A673 (cell line): Measurements from ENCODE around the gene NLRP1. TPM values are rescaled to one million over a fixed set of nuclear protein-coding genes. Genes with fewer than 3 reads are reported as not detected.

Source experiments
- BruUV-seq: library from RNA; stranded (reverse); fragments of 400-500 nt; replicated peaks from 2 replicates; lab custom pipeline; 2021; lab: Mats Ljungman, UMichigan
- CTCF ChIA-PET: fragments of 300-600 bp; sonication (Branson Sonifier 250); formaldehyde crosslinking; loops from one replicate; lab custom pipeline; 2022; ENCODE audit warnings: antibody characterized with exemption; lab: Charles Lee
- POLR2A ChIA-PET: fragments of 300-600 bp; sonication (Branson Sonifier 250); formaldehyde crosslinking; loops from one replicate; lab custom pipeline; 2022; ENCODE audit warnings: antibody characterized with exemption; ENCODE audit not compliant: low non-redundant PET; lab: Charles Lee
- DNase-seq: peaks from one replicate; pipeline ENCODE4 v3.0.0-alpha.2; 2015; ENCODE audit warnings: low spot score
- H3K27ac ChIP-seq: fragments of 200-600 bp; sonication (generic); 2 replicates; pipeline ENCODE4 v1.5.1; 2016; ENCODE audit warnings: mixed run types, low read depth, mild to moderate bottlenecking, mixed read lengths, antibody characterized with exemption, low read length; ENCODE audit not compliant: poor library complexity, severe bottlenecking
- H3K27me3 ChIP-seq: fragments of 200-600 bp; sonication (generic); replicated peaks from 2 replicates; pipeline ENCODE4 v1.6.1; 2017; ENCODE audit warnings: mixed run types, low read depth, mild to moderate bottlenecking, mixed read lengths, antibody characterized with exemption, low read length; ENCODE audit not compliant: insufficient read depth, poor library complexity
- H3K36me3 ChIP-seq: fragments of 200-600 bp; sonication (generic); 2 replicates; pipeline ENCODE4 v1.6.1; 2016; ENCODE audit warnings: mixed run types, mild to moderate bottlenecking, mixed read lengths, antibody characterized with exemption, low read length; ENCODE audit not compliant: insufficient read depth, poor library complexity, severe bottlenecking
- H3K4me1 ChIP-seq: fragments of 200-600 bp; sonication (generic); 2 replicates; pipeline ENCODE4 v1.6.1; 2017; ENCODE audit warnings: mixed run types, mild to moderate bottlenecking, mixed read lengths, antibody characterized with exemption, low read length; ENCODE audit not compliant: insufficient read depth, poor library complexity, severe bottlenecking
- H3K4me3 ChIP-seq: fragments of 200-600 bp; sonication (generic); 2 replicates; pipeline ENCODE4 v1.5.1; 2016; ENCODE audit warnings: low read depth, mixed run types, mild to moderate bottlenecking, mixed read lengths, low read length; ENCODE audit not compliant: poor library complexity, severe bottlenecking
- H3K9me3 ChIP-seq: fragments of 200-600 bp; sonication (generic); 2 replicates; pipeline ENCODE4 v1.6.1; 2016; ENCODE audit warnings: mixed run types, low read depth, mild to moderate bottlenecking, mixed read lengths, antibody characterized with exemption, low read length; ENCODE audit not compliant: poor library complexity, severe bottlenecking
- EZH2 ChIP-seq: fragments of 200-600 bp; sonication (generic); IDR thresholded peaks from 2 replicates; pipeline ENCODE4 v1.6.1; 2017; ENCODE audit warnings: borderline replicate concordance, low read depth, mild to moderate bottlenecking, mixed read lengths, antibody characterized with exemption, low read length; ENCODE audit not compliant: poor library complexity, severe bottlenecking
- intact Hi-C: fragments of 100-400 bp; cut with micrococcal nuclease; formaldehyde crosslinking; loops from one replicate; pipeline ENCODE4 v1.10.0; 2022; ENCODE audit not compliant: unreplicated experiment
- total RNA-seq: library from RNA; stranded (reverse); gene quantifications from 2 replicates; pipeline ENCODE4 v1.2.3, GENCODE V29; 2021
- TF ChIP-seq, protein P1 (sequence below): fragments of 300-800, 200-600 bp; sonication (generic); conservative IDR thresholded peaks from 2 replicates; pipeline ENCODE4 v1.5.1; 2017; ENCODE audit warnings: low read depth, mild to moderate bottlenecking, antibody characterized with exemption, low read length, moderate library complexity, mixed read lengths

NLRP1 gene
- total RNA-seq, 1 experiment from 2014 or later: 5.2 TPM

DNA sequence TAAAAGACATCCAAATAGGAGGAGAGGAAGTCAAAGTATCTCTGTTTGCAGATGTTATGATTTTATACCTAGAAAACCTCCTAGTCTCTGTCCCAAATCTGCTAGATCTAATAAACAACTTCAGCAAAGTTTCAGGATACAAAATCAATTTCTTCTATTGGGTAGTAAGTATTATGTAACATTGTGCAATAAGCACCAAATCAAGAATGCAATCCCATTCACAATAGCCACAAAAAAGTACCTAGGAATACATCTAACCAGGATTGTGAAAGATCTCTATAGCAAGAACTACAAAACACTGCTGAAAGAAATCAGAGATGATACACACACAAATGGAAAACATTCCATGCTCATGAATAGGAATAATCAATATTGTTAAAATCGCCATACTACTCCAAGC, 13.0 kb downstream of the NLRP1 start:
- DNase-seq: no peak
- H3K4me3 ChIP-seq: no peak overlapping the region
- TF ChIP-seq, protein P1, sequence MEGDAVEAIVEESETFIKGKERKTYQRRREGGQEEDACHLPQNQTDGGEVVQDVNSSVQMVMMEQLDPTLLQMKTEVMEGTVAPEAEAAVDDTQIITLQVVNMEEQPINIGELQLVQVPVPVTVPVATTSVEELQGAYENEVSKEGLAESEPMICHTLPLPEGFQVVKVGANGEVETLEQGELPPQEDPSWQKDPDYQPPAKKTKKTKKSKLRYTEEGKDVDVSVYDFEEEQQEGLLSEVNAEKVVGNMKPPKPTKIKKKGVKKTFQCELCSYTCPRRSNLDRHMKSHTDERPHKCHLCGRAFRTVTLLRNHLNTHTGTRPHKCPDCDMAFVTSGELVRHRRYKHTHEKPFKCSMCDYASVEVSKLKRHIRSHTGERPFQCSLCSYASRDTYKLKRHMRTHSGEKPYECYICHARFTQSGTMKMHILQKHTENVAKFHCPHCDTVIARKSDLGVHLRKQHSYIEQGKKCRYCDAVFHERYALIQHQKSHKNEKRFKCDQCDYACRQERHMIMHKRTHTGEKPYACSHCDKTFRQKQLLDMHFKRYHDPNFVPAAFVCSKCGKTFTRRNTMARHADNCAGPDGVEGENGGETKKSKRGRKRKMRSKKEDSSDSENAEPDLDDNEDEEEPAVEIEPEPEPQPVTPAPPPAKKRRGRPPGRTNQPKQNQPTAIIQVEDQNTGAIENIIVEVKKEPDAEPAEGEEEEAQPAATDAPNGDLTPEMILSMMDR: no peak
- TF ChIP-seq EZH2: no peak
- ChIA-PET CTCF (no interaction called here), POLR2A (no interaction called here)
- no TSS peak for BruUV-seq
- intact Hi-C loops: no loop called here
- H3K27ac ChIP-seq: no peak overlapping the region
- H3K9me3 ChIP-seq: no peaks in the 10 kb centered on the region
- H3K4me1 ChIP-seq: no peaks in the 10 kb centered on the region
- H3K27me3 ChIP-seq: peaks cover 31% of the 10 kb centered on the region
- H3K36me3 ChIP-seq: no peaks in the 10 kb centered on the region

DNA sequence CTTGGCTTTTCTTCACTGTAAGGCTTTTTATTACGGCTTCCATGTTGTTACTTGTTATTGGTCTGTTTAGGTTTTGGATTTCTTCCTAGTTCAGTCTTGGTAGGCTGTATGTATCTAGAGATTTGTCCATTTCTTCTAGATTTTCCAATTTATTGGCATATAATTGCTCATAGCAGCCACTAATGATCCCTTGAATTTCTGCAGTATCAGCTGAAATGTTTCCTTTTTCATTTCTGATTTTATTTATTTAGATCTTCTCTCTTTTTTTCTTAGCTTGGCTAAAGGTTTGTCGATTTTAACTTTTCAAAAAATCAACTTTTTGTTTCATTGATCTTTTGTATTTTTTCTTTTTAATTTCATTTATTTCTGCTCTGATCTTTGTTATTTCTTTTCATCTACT, 18.5 kb downstream of the NLRP1 start:
- Histone ChIP-seq H3K27ac (no peak overlapping the region), H3K9me3 (no peaks in the 10 kb centered on the region), H3K4me3 (no peak overlapping the region), H3K4me1 (no peaks in the 10 kb centered on the region), H3K36me3 (no peaks in the 10 kb centered on the region), H3K27me3 (peaks cover 45% of the 10 kb centered on the region)
- ChIA-PET CTCF (no interaction called here), POLR2A (no interaction called here)
- no peak for DNase-seq
- TF ChIP-seq, protein P1: no peak
- intact Hi-C loops: no loop called here
- no TSS peak for BruUV-seq

DNA sequence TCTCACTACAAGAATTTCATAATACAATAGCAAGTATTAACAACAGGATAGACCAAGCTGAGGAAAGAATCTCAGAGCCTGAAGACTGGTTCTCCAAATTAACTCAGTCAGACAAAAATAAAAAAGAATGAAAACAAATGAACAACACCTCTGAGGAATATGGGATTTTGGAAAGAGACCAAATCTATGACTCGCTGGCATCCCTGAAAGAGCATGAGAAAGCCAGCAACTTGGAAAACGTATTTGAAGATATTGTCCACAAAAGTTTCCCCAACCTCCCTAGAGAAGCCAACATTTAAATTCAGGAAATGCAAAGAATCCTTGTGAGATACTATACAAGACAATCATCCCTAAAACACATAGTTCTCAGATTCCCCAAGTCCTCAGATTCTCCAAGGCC, 20.9 kb downstream of the NLRP1 start:
- POLR2A ChIA-PET: no interaction called here
- peaks cover 31% of the 10 kb centered on the region for H3K27me3 ChIP-seq
- H3K9me3 ChIP-seq: no peaks in the 10 kb centered on the region
- TF ChIP-seq, protein P1: no peak
- TF ChIP-seq EZH2: no peak
- H3K27ac ChIP-seq: no peak overlapping the region
- DNase-seq: no peak
- no peaks in the 10 kb centered on the region for H3K4me1 ChIP-seq
- H3K4me3 ChIP-seq: no peak overlapping the region
- intact Hi-C loops: no loop called here
- BruUV-seq: no TSS peak
- CTCF ChIA-PET: no interaction called here
- no peaks in the 10 kb centered on the region for H3K36me3 ChIP-seq
